ENCODE results near the gene NBPF19. TPM values are rescaled to one million over a fixed set of nuclear protein-coding genes. Genes with fewer than 3 reads are reported as not detected.

NBPF19 gene, protein sequence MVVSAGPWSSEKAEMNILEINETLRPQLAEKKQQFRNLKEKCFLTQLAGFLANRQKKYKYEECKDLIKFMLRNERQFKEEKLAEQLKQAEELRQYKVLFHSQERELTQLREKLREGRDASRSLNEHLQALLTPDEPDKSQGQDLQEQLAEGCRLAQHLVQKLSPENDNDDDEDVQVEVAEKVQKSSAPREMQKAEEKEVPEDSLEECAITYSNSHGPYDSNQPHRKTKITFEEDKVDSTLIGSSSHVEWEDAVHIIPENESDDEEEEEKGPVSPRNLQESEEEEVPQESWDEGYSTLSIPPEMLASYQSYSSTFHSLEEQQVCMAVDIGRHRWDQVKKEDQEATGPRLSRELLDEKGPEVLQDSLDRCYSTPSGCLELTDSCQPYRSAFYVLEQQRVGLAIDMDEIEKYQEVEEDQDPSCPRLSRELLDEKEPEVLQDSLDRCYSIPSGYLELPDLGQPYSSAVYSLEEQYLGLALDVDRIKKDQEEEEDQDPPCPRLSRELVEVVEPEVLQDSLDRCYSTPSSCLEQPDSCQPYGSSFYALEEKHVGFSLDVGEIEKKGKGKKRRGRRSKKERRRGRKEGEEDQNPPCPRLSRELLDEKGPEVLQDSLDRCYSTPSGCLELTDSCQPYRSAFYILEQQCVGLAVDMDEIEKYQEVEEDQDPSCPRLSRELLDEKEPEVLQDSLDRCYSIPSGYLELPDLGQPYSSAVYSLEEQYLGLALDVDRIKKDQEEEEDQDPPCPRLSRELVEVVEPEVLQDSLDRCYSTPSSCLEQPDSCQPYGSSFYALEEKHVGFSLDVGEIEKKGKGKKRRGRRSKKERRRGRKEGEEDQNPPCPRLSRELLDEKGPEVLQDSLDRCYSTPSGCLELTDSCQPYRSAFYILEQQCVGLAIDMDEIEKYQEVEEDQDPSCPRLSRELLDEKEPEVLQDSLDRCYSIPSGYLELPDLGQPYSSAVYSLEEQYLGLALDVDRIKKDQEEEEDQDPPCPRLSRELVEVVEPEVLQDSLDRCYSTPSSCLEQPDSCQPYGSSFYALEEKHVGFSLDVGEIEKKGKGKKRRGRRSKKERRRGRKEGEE (N-terminal part only)
- 20.4 and 43.5 TPM in 2 replicates for total RNA-seq

DNA sequence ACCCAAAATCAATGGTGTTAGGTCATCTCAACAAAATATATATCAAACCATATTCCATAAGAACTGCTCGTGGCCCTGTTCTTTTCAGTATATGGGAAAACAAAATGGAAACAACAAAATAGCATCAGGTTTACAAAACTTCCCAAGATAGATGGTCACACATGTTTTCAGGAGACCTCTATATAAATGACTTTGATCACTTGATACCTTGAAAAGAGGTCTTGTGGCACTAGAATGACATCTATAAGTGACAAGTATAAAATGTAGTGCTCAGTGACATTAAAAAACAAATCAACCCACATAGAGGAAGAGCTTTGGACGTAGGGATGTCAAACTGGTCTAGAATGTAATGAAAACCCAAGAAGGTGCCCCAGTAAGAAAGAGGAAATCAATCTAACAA, at the start of gene NBPF19:
Gene NBPF19, plus strand, starts transcription at position 301 of the 400 bp plus-strand sequence. CDS start 888 bp downstream, outside the sequence.

Other genes with a start within 250 kb of the NBPF19 start
- not detected in 2 replicates for gene PPIAL4C, start 108.8 kb downstream of the NBPF19 start, total RNA-seq

Data from articular chondrocyte of knee joint (primary cell).